Measurements from ENCODE around the gene EDRF1.
A peak's percentile ranks its signal among the peaks of the same experiment; 100 is the strongest.

EDRF1 gene

DNA sequence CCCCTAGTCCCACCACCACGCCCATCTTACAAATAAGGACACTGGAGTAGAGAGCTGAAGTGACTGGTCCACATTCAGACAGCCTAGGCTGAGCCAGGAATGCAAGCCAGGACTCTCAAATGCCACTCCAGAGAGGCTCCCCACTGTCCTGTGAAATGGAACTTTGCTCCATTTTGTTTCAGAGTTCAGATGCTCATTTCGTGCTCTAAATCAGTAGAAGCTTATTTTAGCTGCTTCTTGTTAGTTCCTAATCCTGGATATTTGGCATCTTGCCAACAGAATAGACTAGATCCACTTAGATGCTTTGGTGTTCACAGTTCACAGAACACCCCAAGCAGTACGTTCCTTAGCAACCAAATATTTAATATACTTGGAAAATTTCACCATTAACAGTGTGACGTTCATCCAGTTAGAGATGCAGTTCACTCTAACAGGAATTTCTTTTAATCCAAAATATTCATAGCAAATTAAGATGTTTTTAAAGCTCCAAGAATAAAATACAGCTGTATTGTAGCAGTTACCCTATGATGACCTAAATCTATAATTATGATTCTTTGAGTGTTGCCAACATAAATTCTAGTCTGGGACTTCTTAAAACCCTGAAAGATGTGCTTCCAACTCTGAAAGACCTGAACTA is 48.8 kb downstream of the EDRF1 start:
- DNase-seq = peak in 1 of 2 experiments; percentile 22

DNA sequence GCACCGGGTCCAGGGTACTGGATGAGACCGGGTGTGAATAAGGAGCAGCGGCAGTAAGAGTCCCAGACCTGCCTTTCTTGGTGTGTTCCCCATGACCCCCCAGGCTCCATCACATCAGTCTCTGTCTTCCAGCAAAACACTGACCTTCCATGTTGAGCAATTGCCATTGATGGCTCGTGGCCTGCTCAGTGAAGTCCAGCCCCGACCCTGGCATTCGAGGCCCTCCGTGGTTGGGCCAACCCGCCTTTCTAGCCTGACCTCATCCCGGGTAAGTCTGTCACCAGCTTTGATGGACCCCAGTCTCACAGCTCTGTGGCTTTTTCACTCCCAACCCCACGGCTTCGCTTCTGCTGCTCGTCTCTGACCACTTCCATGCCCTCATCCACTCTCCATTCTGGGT is 49.7 kb downstream of the EDRF1 start:
- DNase-seq = no peak

DNA sequence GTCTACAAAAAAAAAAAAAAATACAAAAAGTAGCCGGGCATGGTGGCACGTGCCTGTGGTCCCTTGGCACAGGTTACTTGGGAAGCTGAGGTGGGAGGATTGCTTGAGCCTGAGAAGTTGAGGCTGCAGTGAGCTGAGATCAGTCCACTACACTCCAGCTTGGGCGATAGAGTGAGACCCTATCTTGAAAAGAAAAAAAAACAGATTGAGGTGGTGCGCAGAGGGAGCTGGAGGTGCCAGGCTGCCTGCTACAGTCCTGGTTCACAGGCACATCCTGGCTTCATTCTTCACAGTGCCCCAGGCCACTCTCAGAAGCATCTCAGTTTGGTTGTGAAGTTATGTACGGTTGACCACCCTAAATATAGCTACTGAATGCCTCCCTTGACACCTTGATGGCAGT is 51.3 kb downstream of the EDRF1 start:
- no peak for DNase-seq

DNA sequence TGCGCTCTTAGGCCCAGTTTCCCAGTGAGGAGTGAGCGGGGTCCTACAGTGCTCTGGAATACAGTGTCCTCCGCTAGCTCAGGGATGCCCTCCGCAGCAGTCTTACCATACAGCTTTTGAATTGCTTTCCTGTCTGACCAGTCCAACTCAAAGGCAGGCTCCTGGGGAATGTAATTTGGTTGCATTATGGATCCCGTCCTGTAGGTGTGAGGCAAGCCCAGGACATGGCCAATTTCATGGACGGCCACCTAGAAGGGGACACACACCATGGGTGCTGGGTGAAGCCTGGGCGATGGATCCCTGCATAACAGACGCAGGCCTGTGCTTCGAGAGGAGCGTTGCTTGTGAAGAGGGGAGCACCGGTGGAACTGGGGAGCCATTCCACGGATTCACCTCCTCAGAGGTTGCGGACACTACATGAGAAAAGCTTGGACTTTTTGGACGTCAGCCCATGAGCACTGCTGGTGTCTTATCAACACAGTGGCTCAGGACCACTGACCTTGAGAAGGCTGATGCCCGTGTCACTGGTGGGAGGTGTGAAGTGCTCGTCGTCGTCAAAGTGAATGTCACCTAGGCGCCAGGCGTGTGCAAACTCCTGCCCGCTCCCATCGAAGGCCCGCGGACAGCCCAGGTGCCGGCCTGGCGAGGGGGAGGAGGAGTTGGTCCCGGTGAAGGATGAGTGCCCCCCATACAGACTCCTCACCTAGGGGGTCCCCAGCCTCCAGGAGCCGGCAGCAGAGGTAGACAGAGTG is 52.8 kb downstream of the EDRF1 start:
- no peak for DNase-seq

DNA sequence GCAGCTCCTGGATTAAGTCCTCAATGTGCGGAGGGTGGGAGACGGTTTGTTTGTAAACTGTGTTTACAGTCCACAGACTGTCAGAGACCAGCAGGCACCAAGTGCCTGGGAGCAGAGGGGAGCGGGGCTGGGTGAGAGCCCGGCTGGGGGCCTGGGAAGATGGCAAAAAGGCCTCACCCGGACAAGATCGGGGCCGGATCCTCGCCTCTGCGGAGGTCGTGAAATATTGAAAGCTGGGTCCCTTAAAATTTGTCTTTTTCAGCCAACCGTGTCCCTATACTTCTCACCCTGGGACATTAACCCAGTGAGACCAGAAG is 53.3 kb downstream of the EDRF1 start:
- no peak for DNase-seq

DNA sequence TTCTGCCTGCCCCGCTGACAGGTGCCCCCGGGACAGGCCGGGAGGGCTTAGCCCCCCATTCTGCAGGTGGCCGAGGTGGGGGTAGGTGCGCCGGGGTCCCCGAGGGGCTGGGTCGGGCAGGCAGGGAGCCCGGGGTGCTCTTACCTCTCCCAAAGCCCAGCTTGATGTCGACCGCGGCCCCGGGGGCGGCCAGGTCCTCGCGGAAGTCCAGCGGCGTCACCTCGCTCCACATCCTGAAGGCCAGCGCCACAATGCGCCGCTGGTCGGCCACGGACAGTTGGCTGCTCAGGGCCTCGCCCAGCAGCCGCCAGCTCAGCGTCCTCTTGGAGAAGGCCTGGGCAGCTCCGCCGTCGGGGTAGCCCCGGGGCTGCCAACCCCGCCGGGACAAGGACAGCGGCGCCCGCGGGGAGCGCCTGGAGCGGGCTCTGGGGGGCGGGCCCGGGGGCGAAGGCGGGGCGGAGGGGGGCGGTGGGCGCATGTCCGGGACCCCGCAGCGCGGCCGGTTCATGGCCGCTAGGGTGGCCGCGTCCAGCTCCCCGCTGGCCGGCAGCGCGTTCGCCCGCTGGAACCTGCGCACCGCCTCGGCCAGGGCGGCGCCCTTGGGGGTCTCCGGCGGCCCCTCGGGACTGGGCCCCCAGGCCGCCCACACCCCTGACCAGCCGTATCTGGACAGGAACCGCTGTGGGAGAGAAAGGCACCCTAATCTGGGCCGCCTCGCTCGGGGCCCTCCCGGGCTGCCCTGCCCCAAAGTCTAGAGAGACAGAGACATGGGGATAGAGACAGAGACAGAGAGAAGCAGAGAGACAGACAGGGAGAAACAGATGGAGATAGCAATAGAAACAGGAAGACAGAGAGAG is 54.4 kb downstream of the EDRF1 start:
- DNase-seq = no peak

DNA sequence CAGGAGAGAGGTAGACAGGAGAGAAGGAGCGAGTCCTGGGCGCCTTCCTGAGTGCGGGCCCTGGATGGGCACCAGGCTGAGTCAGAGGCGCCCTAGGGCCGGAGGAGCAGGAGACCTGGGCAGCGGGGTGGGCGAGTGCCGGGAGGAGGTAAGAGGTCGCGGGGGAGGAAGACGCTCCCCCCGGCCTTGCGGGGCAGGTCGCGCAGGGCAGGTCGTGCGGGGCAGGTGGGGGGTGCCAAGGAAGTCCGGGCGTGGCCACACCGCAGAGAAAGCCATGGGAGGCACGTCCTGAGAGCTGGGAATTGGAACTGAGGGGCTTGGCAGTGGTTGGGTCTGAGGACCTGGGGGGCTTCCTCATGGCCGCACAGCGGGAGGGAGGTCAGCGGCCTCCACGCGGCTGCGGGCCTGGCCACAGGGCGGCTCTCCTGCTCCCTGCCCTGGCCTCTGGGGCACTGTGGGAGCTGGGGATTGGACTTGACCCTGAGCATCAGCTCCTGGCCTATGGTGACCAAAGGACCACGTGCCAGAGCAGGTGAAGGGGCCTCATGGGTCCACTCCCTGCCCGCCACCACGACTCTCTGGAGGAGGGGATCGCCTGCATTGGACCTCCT is 55.2 kb downstream of the EDRF1 start:
- no peak for DNase-seq

DNA sequence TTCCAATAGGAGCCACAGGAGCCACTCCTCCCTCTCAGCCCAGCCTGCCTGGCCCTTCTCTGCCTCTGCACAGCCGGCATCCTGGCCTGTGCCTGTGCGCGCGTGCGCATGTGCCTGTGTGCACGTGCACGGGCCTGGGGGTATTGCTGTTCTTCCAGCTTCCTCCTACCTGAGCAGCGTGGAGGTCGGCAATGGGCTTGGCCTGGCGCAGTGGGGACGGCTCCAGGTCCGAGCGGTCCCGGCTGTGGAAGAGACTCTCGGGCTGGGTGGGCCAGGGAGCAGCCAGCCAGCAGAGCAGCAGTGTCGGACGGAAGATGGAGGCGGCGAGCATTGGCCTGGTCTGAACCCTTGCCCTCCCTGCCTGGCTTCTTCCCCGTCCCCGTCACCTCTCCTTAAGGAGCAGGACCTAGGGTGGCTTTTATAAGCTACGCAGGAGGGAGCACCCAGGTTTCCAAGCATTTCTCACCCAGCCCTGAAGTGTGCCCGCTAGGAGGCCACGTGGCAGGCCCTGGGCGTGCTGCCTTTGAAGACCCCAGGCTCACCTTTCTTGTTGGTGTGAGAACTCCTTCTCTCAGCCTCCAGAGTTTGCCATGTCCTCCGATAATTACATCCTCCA is 56.1 kb downstream of the EDRF1 start, which contains the start of gene MMP21:
Gene MMP21 (minus strand): TSS at position 331 of the 616 bp plus-strand sequence. CDS start 0 bp downstream, at position 331.
- no peak for DNase-seq

DNA sequence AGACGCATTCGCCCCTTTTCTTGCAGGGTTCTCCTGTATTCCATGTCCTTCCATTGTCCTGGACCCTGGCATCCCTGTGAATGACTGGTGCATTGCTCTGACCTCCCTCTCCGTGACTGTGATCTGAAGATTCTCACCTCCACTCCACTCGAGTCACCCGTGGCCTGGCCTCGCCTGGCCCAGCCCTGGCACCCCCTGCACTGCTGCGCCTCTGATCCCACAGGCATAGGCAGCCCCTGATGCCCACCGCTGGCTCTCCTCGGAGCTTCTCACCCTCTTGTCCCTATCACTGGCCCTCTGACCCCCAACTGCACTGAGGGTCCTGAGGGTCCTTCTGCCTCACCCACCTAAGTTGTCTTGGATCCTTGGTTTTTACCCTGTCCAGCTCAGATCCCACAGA is 58.3 kb downstream of the EDRF1 start:
- no peak for DNase-seq

DNA sequence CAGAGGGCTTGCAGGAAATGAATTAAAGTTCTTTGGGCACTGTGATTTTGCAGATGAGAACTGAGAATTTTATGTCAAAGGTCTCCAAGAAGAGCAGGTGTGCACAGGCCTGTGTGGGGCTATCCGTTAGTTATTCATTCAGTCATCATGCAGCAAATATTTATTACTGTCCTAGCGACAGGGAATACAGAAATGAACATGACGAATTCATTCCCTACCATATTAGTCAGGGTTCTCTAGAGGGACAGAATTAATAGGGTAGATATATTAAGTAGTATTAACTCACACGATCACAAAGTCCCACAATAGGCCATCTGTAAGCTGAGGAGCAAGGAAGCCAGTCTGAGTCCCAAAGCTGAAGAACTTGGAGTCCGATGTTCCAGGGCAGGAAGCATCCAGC is 59.0 kb downstream of the EDRF1 start:
- no peak for DNase-seq

DNA sequence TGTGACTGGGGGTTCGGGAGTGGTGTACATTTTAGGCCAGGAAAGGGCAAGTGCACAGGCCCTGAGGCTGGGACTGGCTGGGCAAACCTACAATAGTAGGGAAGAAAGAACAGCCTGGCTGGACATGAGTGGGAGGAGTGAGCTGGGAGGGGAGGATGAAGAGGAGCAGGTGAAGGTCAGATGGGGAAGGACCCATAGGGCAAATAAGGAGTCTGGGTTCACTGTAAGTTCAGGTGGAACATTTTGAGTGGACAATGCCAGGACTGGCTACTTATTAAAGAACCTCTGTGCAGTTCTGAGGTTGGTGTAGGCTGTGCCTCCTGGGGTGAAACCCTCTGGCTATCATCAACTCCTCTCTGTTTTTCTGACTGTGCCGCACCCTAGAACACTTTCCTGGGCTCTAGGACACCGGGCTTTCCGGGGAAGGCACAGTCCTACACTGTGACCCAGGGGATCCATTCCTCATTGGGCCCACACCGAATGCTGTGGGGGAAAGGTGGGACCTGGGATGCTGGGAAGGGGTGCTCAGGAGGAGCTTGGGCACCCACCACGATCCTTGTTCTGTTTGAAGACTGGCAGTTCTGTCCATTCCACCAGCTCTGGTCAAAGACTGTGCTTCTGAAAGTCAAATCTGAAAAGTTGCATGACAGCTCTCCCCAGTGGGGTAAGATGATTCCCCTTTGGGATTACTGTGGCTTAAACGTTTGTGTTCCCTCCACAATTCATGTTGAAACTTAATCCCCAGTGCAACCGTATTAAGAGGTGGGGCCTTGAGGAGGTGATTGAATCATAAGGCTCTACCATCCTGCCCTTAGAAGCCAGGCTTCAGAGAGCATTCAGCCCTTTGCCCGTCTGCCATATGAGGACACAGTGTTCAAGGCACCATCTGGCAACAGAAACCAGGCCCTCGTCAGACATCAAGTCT is 60.2 kb downstream of the EDRF1 start:
- DNase-seq = peak in 1 of 2 experiments; percentile 55

DNA sequence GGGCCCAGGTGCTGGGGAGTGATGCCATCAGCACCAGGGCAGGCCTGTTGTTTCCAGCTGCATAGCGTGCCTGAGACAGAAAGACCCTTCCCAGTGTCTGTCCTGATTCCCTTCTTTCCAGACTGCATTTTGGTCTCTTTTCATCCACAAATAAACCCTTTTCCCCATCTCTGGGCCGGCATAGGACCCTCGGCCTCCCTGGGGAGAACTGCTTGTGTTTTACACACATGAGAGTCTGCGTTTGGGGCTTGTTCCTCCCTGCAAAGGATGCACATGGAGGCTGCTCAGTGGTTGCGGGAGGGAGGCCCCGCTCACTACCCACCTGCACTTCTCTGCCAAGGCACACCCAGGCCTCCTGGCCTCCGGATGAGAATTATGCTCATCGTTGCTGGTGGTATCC is 61.9 kb downstream of the EDRF1 start:
- no peak for DNase-seq

DNA sequence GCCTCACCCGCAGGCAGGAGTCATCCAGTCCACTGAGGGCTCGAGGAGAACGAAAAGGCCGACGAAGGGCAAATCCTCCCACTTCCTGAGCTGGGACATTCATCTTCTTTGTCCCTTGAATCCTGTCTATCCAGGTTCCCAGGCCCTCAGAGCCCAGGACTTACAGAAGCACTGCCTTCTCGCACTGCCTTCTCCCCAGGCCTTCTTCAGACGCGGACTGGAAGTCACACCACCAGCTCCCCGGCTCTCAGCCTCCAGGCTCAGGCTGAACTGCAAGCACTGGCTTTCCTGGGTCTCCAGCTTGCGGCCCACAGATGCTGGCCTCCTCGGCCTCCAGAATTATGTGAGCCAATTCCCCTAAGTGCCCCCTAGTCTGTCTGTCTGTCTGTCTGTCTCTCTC is 62.5 kb downstream of the EDRF1 start:
- DNase-seq = no peak

DNA sequence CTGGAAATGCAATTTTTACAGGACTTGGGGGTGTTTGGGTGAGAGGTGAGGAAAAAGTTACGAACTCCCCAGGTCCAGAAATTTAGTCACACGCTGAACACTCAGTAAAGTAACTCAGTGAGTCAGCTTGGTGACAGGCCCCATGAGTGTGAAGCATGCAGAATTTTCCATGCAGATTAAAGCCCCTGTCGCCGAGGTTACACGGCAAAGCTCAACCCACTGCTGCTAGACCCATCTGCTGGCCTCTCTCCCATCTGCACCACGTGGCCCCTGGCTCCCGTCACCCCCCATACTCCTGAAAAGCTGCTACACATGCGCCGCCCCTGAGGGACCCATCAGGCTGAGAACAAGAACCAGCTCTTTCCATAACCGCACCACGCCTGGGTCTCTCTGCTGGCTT is 63.1 kb downstream of the EDRF1 start:
- peak in 1 of 2 experiments; percentile 22 for DNase-seq

DNA sequence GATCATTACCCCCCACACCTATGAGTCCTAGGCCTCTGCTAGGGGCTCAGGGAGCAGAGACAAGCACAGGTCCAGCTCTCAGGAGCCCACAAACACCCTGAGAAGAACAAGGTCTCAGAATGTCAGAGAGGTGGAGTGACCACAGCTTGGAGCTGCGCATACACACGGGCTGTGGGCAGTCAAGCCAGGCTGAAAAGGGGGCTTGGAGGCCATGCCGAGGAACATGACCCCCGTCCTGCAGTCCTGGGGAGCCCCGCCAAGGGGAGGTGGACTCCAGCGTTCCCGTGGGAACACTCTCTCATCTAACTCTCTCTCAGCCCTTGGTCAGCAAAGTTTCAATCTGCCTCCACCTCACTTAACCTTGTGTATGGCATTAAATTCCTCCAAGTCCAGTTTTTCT is 63.9 kb downstream of the EDRF1 start:
- DNase-seq = no peak

DNA sequence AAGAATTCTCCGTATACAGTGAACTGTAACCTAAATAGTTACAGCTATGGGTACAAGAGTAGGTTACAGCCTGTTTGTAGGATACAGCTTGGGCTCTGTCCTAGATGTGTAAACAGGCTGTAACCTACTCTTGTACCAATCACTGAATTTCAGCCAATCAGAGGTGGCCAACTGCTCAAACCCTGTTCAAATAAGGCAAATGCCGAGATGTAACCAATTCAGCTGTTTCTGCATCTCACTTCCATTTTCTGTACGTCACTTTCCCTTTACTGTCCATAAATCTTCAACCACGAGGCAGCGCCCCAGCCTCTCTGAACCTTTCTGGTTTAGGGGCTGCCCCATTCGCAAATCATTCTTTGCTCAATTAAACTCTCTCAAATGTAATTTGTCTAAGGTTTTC is 64.4 kb downstream of the EDRF1 start:
- DNase-seq = no peak

DNA sequence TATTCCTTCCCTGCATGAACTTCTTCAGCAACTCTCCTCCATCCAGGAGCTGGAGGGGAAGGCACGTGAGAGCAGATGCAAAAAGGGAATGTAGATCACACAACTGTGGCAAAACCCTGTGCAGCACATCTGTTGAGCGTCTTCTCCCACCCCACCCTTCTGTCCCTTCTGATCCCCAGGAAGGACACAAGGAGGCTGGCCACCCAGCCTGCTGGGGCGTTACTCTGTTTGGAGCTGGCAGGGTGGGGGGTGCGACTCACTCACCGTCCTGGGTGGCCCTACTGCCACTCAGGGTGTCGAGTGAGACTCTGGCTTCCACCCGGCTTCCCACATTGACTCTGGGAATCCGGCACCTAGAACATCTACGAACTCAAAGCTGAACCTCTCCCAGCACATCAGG is 66.3 kb downstream of the EDRF1 start:
- DNase-seq = no peak

DNA sequence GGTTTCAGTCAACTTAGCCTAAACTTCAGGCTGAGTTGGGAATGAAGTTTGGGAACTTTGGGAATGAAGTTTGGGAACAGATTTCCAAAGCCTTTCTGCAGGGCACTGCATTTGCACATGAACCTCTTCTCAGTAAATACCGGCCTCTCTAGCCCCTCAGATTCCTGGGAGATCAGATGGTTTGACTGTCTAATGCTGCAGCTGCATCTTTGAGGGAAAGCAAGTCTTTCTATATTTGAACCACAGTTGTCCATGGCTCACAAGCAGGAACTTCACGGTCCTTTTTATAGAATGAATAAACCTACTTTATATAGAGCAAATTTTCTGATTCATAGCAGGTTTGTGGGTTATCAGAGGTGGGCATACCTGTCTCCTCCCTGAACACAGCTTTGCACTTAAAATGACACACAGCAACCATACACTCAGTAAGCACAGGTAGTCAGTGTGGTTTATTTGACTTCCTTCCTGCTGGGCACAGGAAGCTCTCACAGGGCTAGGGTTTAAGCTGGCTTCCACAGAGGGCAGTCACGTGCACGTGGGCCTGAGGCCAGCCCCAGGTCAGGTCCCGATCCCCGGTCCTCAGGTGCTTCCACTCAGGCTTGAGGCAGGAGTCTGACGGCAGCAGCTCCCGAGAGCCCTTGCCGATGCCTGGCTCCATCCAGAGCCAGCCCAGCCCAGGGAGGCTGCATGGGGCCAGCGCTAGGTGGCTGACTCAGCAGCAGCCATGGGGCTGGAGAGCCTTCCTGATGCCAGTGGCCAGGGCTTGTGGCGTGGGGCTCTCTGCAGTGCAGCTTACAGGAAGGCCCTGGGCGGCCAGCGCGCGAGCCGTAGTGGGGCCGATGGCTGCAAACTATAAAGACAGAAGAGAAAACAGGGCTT is 68.9 kb downstream of the EDRF1 start:
- DNase-seq = no peak

DNA sequence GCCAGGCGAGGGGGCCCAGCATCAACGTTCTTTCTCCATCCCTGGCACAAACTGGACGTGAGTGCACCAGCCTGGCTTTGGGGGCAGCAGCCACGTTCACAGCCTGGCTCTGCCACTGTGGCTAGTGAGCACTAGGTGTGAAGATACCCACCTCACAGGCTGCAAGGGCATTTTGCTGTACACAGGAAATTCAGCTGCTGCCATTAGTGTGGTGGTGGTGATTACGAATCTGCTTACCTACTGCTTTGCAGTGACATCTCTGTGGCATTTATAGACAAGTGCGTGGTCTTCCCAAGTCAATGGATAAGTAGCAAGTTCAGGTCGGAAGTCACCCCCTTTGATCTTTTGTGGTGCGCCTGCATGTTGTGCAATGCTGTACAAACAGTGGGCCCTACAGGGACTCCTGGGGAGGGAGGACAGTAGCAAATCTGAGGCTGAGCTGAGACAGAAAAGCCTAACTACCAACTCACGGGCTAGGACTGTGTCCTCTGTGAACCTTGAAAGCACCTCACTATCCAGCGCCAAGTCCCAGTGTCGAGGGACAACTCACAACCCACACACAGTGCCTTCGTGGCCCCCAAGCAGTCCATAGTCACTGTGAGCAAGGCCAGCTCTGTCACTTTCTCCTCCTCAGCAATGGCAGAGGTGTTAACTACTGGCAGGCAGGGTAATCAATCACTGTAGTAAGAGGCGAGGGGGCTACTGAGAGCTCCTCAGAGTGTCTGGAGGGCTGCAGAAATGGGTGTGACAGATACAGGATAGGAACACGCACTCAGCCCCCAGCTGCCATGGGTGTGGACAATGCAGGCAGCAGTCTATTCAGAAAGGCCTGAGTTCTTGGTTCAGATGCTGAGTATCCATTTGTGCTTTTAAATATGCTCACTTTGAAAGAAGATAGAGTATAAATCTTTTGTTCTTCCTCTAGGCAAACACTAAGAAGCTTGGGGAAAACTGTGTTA is 73.1 kb downstream of the EDRF1 start:
- DNase-seq = no peak

DNA sequence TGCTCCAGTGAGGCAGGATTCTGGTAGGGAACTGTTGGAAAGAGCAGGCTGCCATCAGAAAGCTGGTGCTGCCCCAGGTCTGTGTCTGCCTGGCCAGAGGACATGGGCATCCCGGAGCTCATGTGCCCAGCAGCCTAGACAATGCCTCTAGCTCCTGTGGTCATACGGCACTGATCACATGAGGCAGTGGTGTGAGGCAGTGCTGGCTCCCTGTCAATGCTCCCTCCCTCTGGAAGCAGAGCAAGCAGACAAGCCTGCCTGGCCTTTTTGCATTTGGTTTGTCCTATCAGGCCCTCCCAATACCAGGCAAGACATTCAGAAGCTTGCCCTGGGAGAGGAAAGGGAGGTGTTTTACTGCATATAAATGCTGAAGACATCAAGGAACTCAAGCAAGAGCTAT is 75.6 kb downstream of the EDRF1 start:
- DNase-seq = no peak

Data from NCI-H524 (cell line).